ENCODE data around the gene PARP8.

Gene PARP8

GRCh38 chr5:50846261-50846660 lies 179.8 kb downstream of the PARP8 start:
- DNase-seq (ENCODE audit: low read depth in 2 of 2) = no peak

GRCh38 chr5:50849554-50849953 lies 183.1 kb downstream of the PARP8 start:
- DNase-seq (ENCODE audit: low read depth in 2 of 2) = no peak

GRCh38 chr5:50853151-50853550 lies 186.7 kb downstream of the PARP8 start:
- DNase-seq (ENCODE audit: low read depth in 2 of 2) = no peak

- DNase-seq (ENCODE audit: low read depth in 2 of 2) = no peak
Measured at GRCh38 chr5:50854082-50854481, 187.6 kb downstream of the PARP8 start.

GRCh38 chr5:50855001-50855400 lies 188.6 kb downstream of the PARP8 start:
- DNase-seq (ENCODE audit: low read depth in 2 of 2) = no peak

GRCh38 chr5:50856401-50857119 lies 190.1 kb downstream of the PARP8 start:
- DNase-seq (ENCODE audit: low read depth in 2 of 2) = no peak

- DNase-seq (ENCODE audit: low read depth in 2 of 2) = no peak
Measured at GRCh38 chr5:50863534-50864170, 197.2 kb downstream of the PARP8 start.

- DNase-seq (ENCODE audit: low read depth in 2 of 2) = no peak
Measured at GRCh38 chr5:50864466-50864865, 198.0 kb downstream of the PARP8 start.

- no peak for DNase-seq (ENCODE audit: low read depth in 2 of 2)
Measured at GRCh38 chr5:50866415-50866814, 200.0 kb downstream of the PARP8 start.

GRCh38 chr5:50867140-50867539 lies 200.7 kb downstream of the PARP8 start:
- no peak for DNase-seq (ENCODE audit: low read depth in 2 of 2)

- no peak for DNase-seq (ENCODE audit: low read depth in 2 of 2)
Measured at GRCh38 chr5:50873595-50874277, 207.3 kb downstream of the PARP8 start.

GRCh38 chr5:50874306-50875001 lies 208.0 kb downstream of the PARP8 start:
- DNase-seq (ENCODE audit: low read depth in 2 of 2) = no peak

- DNase-seq (ENCODE audit: low read depth in 2 of 2) = no peak
Measured at GRCh38 chr5:50875002-50875344, 208.5 kb downstream of the PARP8 start.

- DNase-seq (ENCODE audit: low read depth in 2 of 2) = no peak
Measured at GRCh38 chr5:50878470-50878869, 212.0 kb downstream of the PARP8 start.

GRCh38 chr5:50881407-50881806 lies 215.0 kb downstream of the PARP8 start:
- DNase-seq (ENCODE audit: low read depth in 2 of 2) = no peak

GRCh38 chr5:50886657-50887345 lies 220.4 kb downstream of the PARP8 start:
- DNase-seq (ENCODE audit: low read depth in 2 of 2) = no peak

GRCh38 chr5:50887889-50888633 lies 221.6 kb downstream of the PARP8 start:
- DNase-seq (ENCODE audit: low read depth in 2 of 2) = no peak

GRCh38 chr5:50888751-50889150 lies 222.3 kb downstream of the PARP8 start:
- no peak for DNase-seq (ENCODE audit: low read depth in 2 of 2)

- no peak for DNase-seq (ENCODE audit: low read depth in 2 of 2)
Measured at GRCh38 chr5:50889790-50890189, 223.4 kb downstream of the PARP8 start.
